IPS-18a (cell line): Measurements from ENCODE around the gene RASGRP3.

ENCODE experiments used
- H3K27ac ChIP-seq: one replicate; pipeline ENCODE4 v1.5.1; 2013; ENCODE audit warnings: low read length
- H3K27me3 ChIP-seq: one replicate; pipeline ENCODE4 v1.6.1; 2013; ENCODE audit warnings: mild to moderate bottlenecking, low read length; ENCODE audit not compliant: control insufficient read depth, insufficient read depth
- H3K36me3 ChIP-seq: one replicate; pipeline ENCODE4 v1.6.1; 2013; ENCODE audit warnings: low read depth, low read length; ENCODE audit not compliant: control insufficient read depth
- H3K4me1 ChIP-seq: one replicate; pipeline ENCODE4 v1.6.1; 2013; ENCODE audit warnings: low read depth, low read length; ENCODE audit not compliant: control insufficient read depth
- H3K4me3 ChIP-seq: one replicate; pipeline ENCODE4 v1.5.1; 2013; ENCODE audit warnings: low read length
- H3K9ac ChIP-seq: one replicate; pipeline ENCODE4 v1.6.1; 2013; ENCODE audit warnings: mild to moderate bottlenecking, low read length, moderate library complexity
- H3K9me3 ChIP-seq: one replicate; pipeline ENCODE4 v1.6.1; 2013; ENCODE audit warnings: low read depth, low read length; ENCODE audit not compliant: control insufficient read depth

Gene RASGRP3

GRCh38 chr2:33516456-33516995 lies 40.1 kb downstream of the RASGRP3 start:
- Histone ChIP-seq H3K27me3 (no peaks in the 10 kb centered on the region), H3K36me3 (no peaks in the 10 kb centered on the region), H3K27ac (no peak overlapping the region), H3K9me3 (no peaks in the 10 kb centered on the region), H3K9ac (no peak overlapping the region), H3K4me1 (no peaks in the 10 kb centered on the region), H3K4me3 (no peak overlapping the region)

GRCh38 chr2:33518200-33518599 lies 41.8 kb downstream of the RASGRP3 start:
- H3K9me3 ChIP-seq = no peaks in the 10 kb centered on the region
- H3K4me1 ChIP-seq = no peaks in the 10 kb centered on the region
- H3K27me3 ChIP-seq = no peaks in the 10 kb centered on the region
- H3K4me3 ChIP-seq = no peak overlapping the region
- H3K36me3 ChIP-seq = no peaks in the 10 kb centered on the region
- H3K27ac ChIP-seq = no peak overlapping the region
- no peak overlapping the region for H3K9ac ChIP-seq

- Histone ChIP-seq H3K27me3 (no peaks in the 10 kb centered on the region), H3K27ac (no peak overlapping the region), H3K4me3 (no peak overlapping the region), H3K36me3 (no peaks in the 10 kb centered on the region), H3K9ac (no peak overlapping the region), H3K4me1 (no peaks in the 10 kb centered on the region), H3K9me3 (no peaks in the 10 kb centered on the region)
These were observed 42.5 kb downstream of the RASGRP3 start for GRCh38 chr2:33518929-33519328.

- no peak overlapping the region for H3K4me3 ChIP-seq
- no peak overlapping the region for H3K27ac ChIP-seq
- no peaks in the 10 kb centered on the region for H3K9me3 ChIP-seq
- no peaks in the 10 kb centered on the region for H3K36me3 ChIP-seq
- H3K27me3 ChIP-seq = no peaks in the 10 kb centered on the region
- H3K4me1 ChIP-seq = no peaks in the 10 kb centered on the region
- no peak overlapping the region for H3K9ac ChIP-seq
These were observed 45.4 kb downstream of the RASGRP3 start for GRCh38 chr2:33521791-33522281.

- no peak overlapping the region for H3K4me3 ChIP-seq
- H3K9ac ChIP-seq = no peak overlapping the region
- H3K9me3 ChIP-seq = no peaks in the 10 kb centered on the region
- H3K36me3 ChIP-seq = no peaks in the 10 kb centered on the region
- no peaks in the 10 kb centered on the region for H3K27me3 ChIP-seq
- H3K27ac ChIP-seq = no peak overlapping the region
- H3K4me1 ChIP-seq = no peaks in the 10 kb centered on the region
These were observed 46.1 kb downstream of the RASGRP3 start for GRCh38 chr2:33522576-33522975.

- Histone ChIP-seq H3K4me1 (no peaks in the 10 kb centered on the region), H3K27ac (no peak overlapping the region), H3K36me3 (no peaks in the 10 kb centered on the region), H3K9me3 (no peaks in the 10 kb centered on the region), H3K4me3 (no peak overlapping the region), H3K9ac (no peak overlapping the region), H3K27me3 (no peaks in the 10 kb centered on the region)
These were observed 49.2 kb downstream of the RASGRP3 start for GRCh38 chr2:33525666-33526065.

- Histone ChIP-seq H3K9ac (no peak overlapping the region), H3K27ac (no peak overlapping the region), H3K4me3 (no peak overlapping the region), H3K4me1 (no peaks in the 10 kb centered on the region), H3K27me3 (no peaks in the 10 kb centered on the region), H3K9me3 (no peaks in the 10 kb centered on the region), H3K36me3 (no peaks in the 10 kb centered on the region)
These were observed 49.7 kb downstream of the RASGRP3 start for GRCh38 chr2:33526132-33526531.

GRCh38 chr2:33526921-33527320 lies 50.5 kb downstream of the RASGRP3 start:
- Histone ChIP-seq H3K4me3 (no peak overlapping the region), H3K36me3 (no peaks in the 10 kb centered on the region), H3K4me1 (no peaks in the 10 kb centered on the region), H3K9me3 (no peaks in the 10 kb centered on the region), H3K27me3 (no peaks in the 10 kb centered on the region), H3K9ac (no peak overlapping the region), H3K27ac (no peak overlapping the region)

- no peaks in the 10 kb centered on the region for H3K9me3 ChIP-seq
- H3K4me1 ChIP-seq = no peaks in the 10 kb centered on the region
- no peak overlapping the region for H3K27ac ChIP-seq
- no peaks in the 10 kb centered on the region for H3K36me3 ChIP-seq
- H3K9ac ChIP-seq = no peak overlapping the region
- no peak overlapping the region for H3K4me3 ChIP-seq
- H3K27me3 ChIP-seq = no peaks in the 10 kb centered on the region
These were observed 52.0 kb downstream of the RASGRP3 start for GRCh38 chr2:33528441-33528950.

- H3K36me3 ChIP-seq = no peaks in the 10 kb centered on the region
- no peak overlapping the region for H3K9ac ChIP-seq
- H3K9me3 ChIP-seq = no peaks in the 10 kb centered on the region
- no peak overlapping the region for H3K27ac ChIP-seq
- H3K4me3 ChIP-seq = no peak overlapping the region
- H3K27me3 ChIP-seq = no peaks in the 10 kb centered on the region
- no peaks in the 10 kb centered on the region for H3K4me1 ChIP-seq
These were observed 53.5 kb downstream of the RASGRP3 start for GRCh38 chr2:33529771-33530481.

- Histone ChIP-seq H3K4me3 (no peak overlapping the region), H3K9me3 (no peaks in the 10 kb centered on the region), H3K9ac (no peak overlapping the region), H3K27me3 (no peaks in the 10 kb centered on the region), H3K36me3 (no peaks in the 10 kb centered on the region), H3K4me1 (no peaks in the 10 kb centered on the region), H3K27ac (no peak overlapping the region)
These were observed 54.5 kb downstream of the RASGRP3 start for GRCh38 chr2:33530690-33531548.
